H1 (cell line): ENCODE data around the gene GIPC2. TPM values are rescaled to one million over a fixed set of nuclear protein-coding genes. Genes with fewer than 3 reads are reported as not detected.

ENCODE experiments used
- CTCF ChIA-PET: fragments of 300-600 bp; sonication (Branson Sonifier 250); formaldehyde crosslinking; loops from one replicate; lab custom pipeline; 2021; ENCODE audit not compliant: partially characterized antibody; lab: Charles Lee
- POLR2A ChIA-PET: fragments of 300-600 bp; sonication (Branson Sonifier 250); formaldehyde crosslinking; loops from one replicate; lab custom pipeline; 2021; ENCODE audit warnings: inconsistent platforms; ENCODE audit not compliant: partially characterized antibody; lab: Charles Lee
- DNase-seq, 2 experiments: peaks; one replicate each; pipeline versions ENCODE4 v3.0.0 to v3.0.0-alpha.2; 2010 to 2022; ENCODE audit warnings: low spot score in 2 of 2, low read depth in 1 of 2, mixed read lengths in 1 of 2
- FAIRE-seq: peaks from 2 replicates; lab custom pipeline; 2011; peaks lifted over from hg19 to GRCh38; lab: Jason Lieb, UNC
- H2AFZ ChIP-seq: 2 replicates; pipeline ENCODE4 v1.8.1; 2012; ENCODE audit warnings: low read length, inconsistent platforms
- H2AK5ac ChIP-seq: 2 replicates; pipeline ENCODE4 v1.6.1; 2013; ENCODE audit warnings: low read depth, low read length
- H2BK120ac ChIP-seq: replicated peaks from 2 replicates; pipeline ENCODE3; 2013; ENCODE audit warnings: low read depth, low read length, inconsistent platforms
- H2BK12ac ChIP-seq: 2 replicates; pipeline ENCODE4 v1.6.1; 2013; ENCODE audit warnings: low read depth, low read length
- H2BK15ac ChIP-seq: 2 replicates; pipeline ENCODE4 v1.6.1; 2013; ENCODE audit warnings: low read length
- H2BK20ac ChIP-seq: 2 replicates; pipeline ENCODE4 v1.6.1; 2013; ENCODE audit warnings: low read length
- H2BK5ac ChIP-seq: 2 replicates; pipeline ENCODE4 v1.6.1; 2013; ENCODE audit warnings: low read depth, low read length
- H3K14ac ChIP-seq: 2 replicates; pipeline ENCODE4 v1.6.1; 2013; ENCODE audit warnings: inconsistent platforms; ENCODE audit not compliant: insufficient read length
- H3K18ac ChIP-seq: 2 replicates; pipeline ENCODE4 v1.6.1; 2013; ENCODE audit warnings: low read length; ENCODE audit errors: extremely low read depth
- H3K23ac ChIP-seq: 2 replicates; pipeline ENCODE4 v1.6.1; 2013; ENCODE audit warnings: inconsistent platforms; ENCODE audit not compliant: insufficient read length
- H3K23me2 ChIP-seq: 2 replicates; pipeline ENCODE4 v1.6.1; 2013; ENCODE audit warnings: low read depth, low read length
- H3K27ac ChIP-seq: 2 replicates; pipeline ENCODE4 v1.6.1; 2011; ENCODE audit warnings: low read depth, low read length, inconsistent platforms
- H3K27me3 ChIP-seq, 4 experiments: replicated peaks in 1 of 4; 1 replicate in 1 of 4; 2 replicates in 3 of 4; pipeline versions ENCODE4 v1.6.1 to v1.8.1; 2011 to 2013; ENCODE audit warnings: low read length in 3 of 4, mild to moderate bottlenecking in 3 of 4, inconsistent platforms in 2 of 4, mixed read lengths in 2 of 4, moderate library complexity in 1 of 4; ENCODE audit not compliant: control insufficient read depth in 3 of 4, insufficient read depth in 3 of 4; ENCODE audit errors: extremely low read depth in 1 of 4
- H3K36me3 ChIP-seq, 4 experiments: 2 replicates each; pipeline versions ENCODE4 v1.6.1 to v1.8.1; 2011 to 2013; ENCODE audit warnings: mild to moderate bottlenecking in 4 of 4, low read length in 3 of 4, moderate library complexity in 2 of 4, control low read depth in 1 of 4, inconsistent platforms in 1 of 4; ENCODE audit not compliant: insufficient read depth in 4 of 4, control insufficient read depth in 2 of 4
- H3K4ac ChIP-seq: replicated peaks from 2 replicates; pipeline ENCODE3; 2013; ENCODE audit warnings: low read length, low read depth, mixed read lengths, inconsistent platforms; ENCODE audit not compliant: insufficient read length
- H3K4me1 ChIP-seq, 4 experiments: replicated peaks in 1 of 4; 1 replicate in 1 of 4; 2 replicates in 3 of 4; pipeline versions ENCODE4 v1.6.1 to v1.8.1; 2011 to 2013; ENCODE audit warnings: low read length in 3 of 4, inconsistent platforms in 2 of 4, mixed read lengths in 1 of 4; ENCODE audit not compliant: insufficient read depth in 4 of 4, control insufficient read depth in 3 of 4
- H3K4me2 ChIP-seq, 2 experiments: 2 replicates each; pipeline versions ENCODE4 v1.6.1 to v1.8.1; 2011 to 2013; ENCODE audit warnings: low read depth in 2 of 2, low read length in 2 of 2, control low read depth in 1 of 2, inconsistent platforms in 1 of 2, mild to moderate bottlenecking in 1 of 2; ENCODE audit not compliant: insufficient read depth in 1 of 2
- H3K4me3 ChIP-seq, 4 experiments: fragments of 200-600, 300-600 bp in 1 of 4; sonication (generic), shearing (Covaris generic), sonication (Bioruptor Twin) in 1 of 4; 2 replicates each; pipeline versions ENCODE4 v1.5.1 to v1.8.1; 2011 to 2016; ENCODE audit warnings: low read length in 4 of 4, low read depth in 3 of 4, control low read depth in 2 of 4, inconsistent platforms in 2 of 4, mild to moderate bottlenecking in 2 of 4, mixed read lengths in 1 of 4, moderate library complexity in 1 of 4; ENCODE audit not compliant: insufficient read depth in 2 of 4; ENCODE audit errors: extremely low read depth in 1 of 4
- H3K56ac ChIP-seq: replicated peaks from 2 replicates; pipeline ENCODE3; 2013; ENCODE audit warnings: low read depth, mild to moderate bottlenecking, mixed read lengths, low read length, inconsistent platforms; ENCODE audit not compliant: insufficient read length
- H3K79me1 ChIP-seq: 2 replicates; pipeline ENCODE4 v1.6.1; 2013; ENCODE audit warnings: low read depth, low read length, control low read depth
- H3K79me2 ChIP-seq, 2 experiments: 2 replicates each; pipeline versions ENCODE4 v1.6.1 to v1.8.1; 2012 to 2013; ENCODE audit warnings: low read length in 2 of 2, mild to moderate bottlenecking in 2 of 2, inconsistent platforms in 1 of 2; ENCODE audit not compliant: insufficient read depth in 2 of 2, control insufficient read depth in 1 of 2
- H3K9ac ChIP-seq, 4 experiments: replicated peaks in 1 of 4; 1 replicate in 1 of 4; 2 replicates in 3 of 4; pipeline versions ENCODE4 v1.6.1 to v1.8.1; 2011 to 2013; ENCODE audit warnings: low read depth in 3 of 4, low read length in 3 of 4, control low read depth in 2 of 4, mild to moderate bottlenecking in 2 of 4, moderate library complexity in 2 of 4, inconsistent platforms in 1 of 4; ENCODE audit errors: extremely low read depth in 1 of 4
- H3K9me3 ChIP-seq, 2 experiments: 2 replicates each; pipeline versions ENCODE4 v1.6.1 to v1.8.1; 2012 to 2013; ENCODE audit warnings: mild to moderate bottlenecking in 2 of 2, moderate library complexity in 2 of 2, control low read depth in 1 of 2, inconsistent platforms in 1 of 2, low read depth in 1 of 2, low read length in 1 of 2, mixed read lengths in 1 of 2; ENCODE audit not compliant: insufficient read depth in 2 of 2
- H4K20me1 ChIP-seq, 2 experiments: replicated peaks in 1 of 2; 2 replicates each; pipeline versions ENCODE3 to v1.8.1; 2011 to 2013; ENCODE audit warnings: inconsistent platforms in 2 of 2, low read length in 2 of 2, mild to moderate bottlenecking in 1 of 2; ENCODE audit not compliant: insufficient read depth in 2 of 2, control insufficient read depth in 1 of 2
- H4K5ac ChIP-seq: 2 replicates; pipeline ENCODE4 v1.6.1; 2013; ENCODE audit warnings: low read length, low read depth, mixed read lengths, inconsistent platforms; ENCODE audit not compliant: insufficient read length
- H4K8ac ChIP-seq: 2 replicates; pipeline ENCODE4 v1.8.0; 2013; ENCODE audit warnings: mild to moderate bottlenecking, moderate library complexity, low read length, inconsistent platforms; ENCODE audit not compliant: insufficient read depth; ENCODE audit errors: extremely low read depth
- H4K91ac ChIP-seq: replicated peaks from 2 replicates; pipeline ENCODE3; 2013; ENCODE audit warnings: low read length, mixed read lengths, inconsistent platforms; ENCODE audit not compliant: insufficient read length
- CBX8 ChIP-seq: fragments of 300-800, 300-1000 bp; sonication (generic); IDR thresholded peaks from 2 replicates; pipeline ENCODE4 v1.7.1; 2016; ENCODE audit warnings: low read depth, low read length, borderline replicate concordance
- JUND ChIP-seq: IDR thresholded peaks from 2 replicates; pipeline ENCODE4 v1.6.1; 2011; ENCODE audit warnings: mild to moderate bottlenecking, improper control_type of control experiment, low read length
- RFX5 ChIP-seq: IDR thresholded peaks from 2 replicates; pipeline ENCODE4 v1.6.1; 2011; ENCODE audit warnings: low read depth, low read length, improper control_type of control experiment, borderline replicate concordance
- SIX5 ChIP-seq: IDR thresholded peaks from 2 replicates; pipeline ENCODE4 v1.6.1; 2011; ENCODE audit warnings: mild to moderate bottlenecking, low read depth, low read length
- SRF ChIP-seq: IDR thresholded peaks from 2 replicates; pipeline ENCODE4 v1.6.1; 2011; ENCODE audit warnings: mild to moderate bottlenecking, low read depth, low read length, moderate library complexity
- WGBS, 2 experiments: shearing (Covaris generic) in 1 of 2; methylation state at CpG; one replicate each; pipeline versions ENCODE4 v1.1.6 to v1.1.7; 2013 to 2015; ENCODE audit warnings: low lambda C conversion rate in 2 of 2, mixed read lengths in 2 of 2, inconsistent platforms in 1 of 2, low coverage in 1 of 2, missing lambda C conversion rate in 1 of 2; ENCODE audit not compliant: insufficient replicate concordance in 2 of 2, insufficient coverage in 1 of 2, insufficient read length in 1 of 2; ENCODE audit errors: extremely low coverage in 1 of 2, missing lambda C conversion rate in 1 of 2; 5-methylcytosine and 5-hydroxymethylcytosine counted together
- polyA plus RNA-seq, 7 experiments: library from polyadenylated mRNA; depleted of rRNA in 3 of 7; stranded (reverse) in 5 of 7; unstranded in 2 of 7; fragments of >200 nt in 5 of 7; fragments of 200-250 nt in 2 of 7; gene quantifications; 1 replicate in 5 of 7; 2 replicates in 1 of 7; 4 replicates in 1 of 7; pipeline versions ENCODE4 v1.2.1 to v1.2.3, GENCODE V29; 2011 to 2013; ENCODE audit warnings: missing spikeins in 2 of 7, mixed read lengths in 2 of 7
- total RNA-seq: library from RNA; stranded (reverse); fragmentation: NEBNext Ultra II Directional; extraction: Animal tissue kit (Norgen Biotek cat#: 25700); gene quantifications from 2 replicates; pipeline ENCODE4 v1.2.1, GENCODE V29; 2021

GIPC2 gene
- total and polyA plus RNA-seq, 2 of the 8 experiments (the other 6 are each of a cell fraction or from before 2014, with no cell fraction given), result 0.29 to 0.69 TPM

DNA sequence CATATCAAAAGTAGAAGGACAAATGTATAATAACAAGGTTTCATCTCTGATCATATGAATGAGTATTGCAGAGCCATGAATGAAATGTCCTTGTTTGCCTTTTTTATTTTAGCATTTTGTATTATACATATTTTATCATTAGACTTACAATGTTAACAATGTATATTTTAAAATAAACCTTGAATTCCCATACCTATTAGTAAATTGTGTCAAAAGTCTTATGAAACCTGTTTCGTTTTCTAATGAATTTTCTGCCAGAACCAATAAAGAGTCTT is 40.4 kb upstream of the GIPC2 start:
- no peak overlapping the region for H3K14ac ChIP-seq
- DNase-seq (no peak), FAIRE-seq (no peak)
- H3K23me2 ChIP-seq, result 0 out of 2 replicates have a peak, but pooled peaks cover 2% of the 10 kb centered on the region
- H2AK5ac ChIP-seq, result no peak overlapping the region
- no peak overlapping the region for H4K91ac ChIP-seq
- no peak overlapping the region for H3K23ac ChIP-seq
- H4K5ac ChIP-seq, result peak overlapping the region; percentile 9
- no peak overlapping the region for H3K18ac ChIP-seq
- no peak overlapping the region for H2BK5ac ChIP-seq
- peak overlapping the region; percentile 65 to 78; a peak in 2 of 4 replicates for H3K4me2 ChIP-seq
- H3K4me1 ChIP-seq, result peaks cover 0 to 5% (median 3%) of the 10 kb centered on the region in 4 experiments; a peak in 3 of 7 replicates
- H3K56ac ChIP-seq, result no peak overlapping the region
- peaks cover 0 to 5% of the 10 kb centered on the region in 2 experiments; a peak in 2 of 4 replicates for H3K79me2 ChIP-seq
- H3K27me3 ChIP-seq, result no peaks in the 10 kb centered on the region
- H3K9ac ChIP-seq, result peak overlapping the region in 1 of 4 experiments; percentile 49; a peak in 1 of 7 replicates
- peak overlapping the region in 1 of 4 experiments; percentile 53; a peak in 2 of 8 replicates for H3K4me3 ChIP-seq
- H2BK15ac ChIP-seq, result no peak overlapping the region
- CTCF ChIA-PET, result interaction anchor here (1.7 to 2.9 kb wide), 3 partner anchors 14 to 108 kb away, joined by 4 to 15 read pairs (median 6); no protein-coding TSS in a partner anchor
- no peak overlapping the region for H3K4ac ChIP-seq
- H3K27ac ChIP-seq, result no peak overlapping the region
- no peaks in the 10 kb centered on the region for H3K9me3 ChIP-seq
- POLR2A ChIA-PET, result interaction anchor here (0.7 to 8.6 kb wide), 17 partner anchors 9 to 242 kb away, joined by 3 to 180 read pairs (median 6); partner anchors contain the start of genes FUBP1 and NEXN
- H4K20me1 ChIP-seq, result no peaks in the 10 kb centered on the region
- H3K36me3 ChIP-seq, result no peaks in the 10 kb centered on the region
- no peak overlapping the region for H2BK20ac ChIP-seq
- no peak overlapping the region for H2BK12ac ChIP-seq
- H2BK120ac ChIP-seq, result no peak overlapping the region
- H4K8ac ChIP-seq, result no peak overlapping the region
- no peaks in the 10 kb centered on the region for H3K79me1 ChIP-seq
- 69% methylated on average over 1 of the region's 1 CpG; no CpG with 5 or more reads in 1 of the 2 experiments for WGBS, 2 experiments
- no peak overlapping the region for H2AFZ ChIP-seq
- TF ChIP-seq SIX5, result no peak
- TF ChIP-seq JUND, result no peak
- no peak for TF ChIP-seq SRF
- no peak for TF ChIP-seq RFX5
- no peak for TF ChIP-seq CBX8
